HG03139 (cell line): ENCODE data around the gene SELENOO.
"Not testable (repeated sequence)": the region's sequence is repeated elsewhere in the genome, so short reads cannot be mapped to it uniquely, and the experiment has no call there.

Source experiments
- ATAC-seq: cut with Tn5 transposase; IDR thresholded peaks from one replicate; pipeline ENCODE4 v1.9.1; 2021; ENCODE audit not compliant: unreplicated experiment

Gene SELENOO

GRCh38 chr22:50198624-50199017, 2.2 kb upstream of the SELENOO start:
- ATAC-seq, result no peak

- no peak for ATAC-seq
Measured at GRCh38 chr22:50199251-50199721, 1.5 kb upstream of the SELENOO start.

- no peak for ATAC-seq
Measured at GRCh38 chr22:50199829-50200460, 866 bp upstream of the SELENOO start.

GRCh38 chr22:50201191-50202129, 649 bp downstream of the SELENOO start:
- peak; percentile 27 for ATAC-seq

- ATAC-seq, result no peak
Measured at GRCh38 chr22:50202130-50202666, 1.4 kb downstream of the SELENOO start.

- no peak for ATAC-seq
Measured at GRCh38 chr22:50203288-50203687, 2.5 kb downstream of the SELENOO start.

- ATAC-seq, result no peak
Measured at GRCh38 chr22:50204571-50204970, 3.8 kb downstream of the SELENOO start.

GRCh38 chr22:50204998-50205397, 4.2 kb downstream of the SELENOO start:
- not testable (repeated sequence) for ATAC-seq

GRCh38 chr22:50205781-50206569, 5.2 kb downstream of the SELENOO start:
- no peak for ATAC-seq

- no peak for ATAC-seq
Measured at GRCh38 chr22:50206599-50206998, 5.8 kb downstream of the SELENOO start.

GRCh38 chr22:50207383-50208140, 6.8 kb downstream of the SELENOO start:
- ATAC-seq, result no peak

GRCh38 chr22:50208430-50208938, 7.7 kb downstream of the SELENOO start:
- no peak for ATAC-seq

GRCh38 chr22:50208939-50209892, 8.4 kb downstream of the SELENOO start:
- no peak for ATAC-seq

GRCh38 chr22:50209893-50210292, 9.1 kb downstream of the SELENOO start:
- ATAC-seq, result no peak

- no peak for ATAC-seq
Measured at GRCh38 chr22:50210378-50211139, 9.7 kb downstream of the SELENOO start.

- ATAC-seq, result no peak
Measured at GRCh38 chr22:50211147-50211546, 10.3 kb downstream of the SELENOO start.

GRCh38 chr22:50213263-50213662, 12.5 kb downstream of the SELENOO start:
- no peak for ATAC-seq
